Amniotic stem cell (primary cell): ENCODE results near the gene IGLON5.

Experiments used
- DNase-seq: peaks from one replicate; lab custom pipeline; 2025; lab: John Stamatoyannopoulos, UW

IGLON5 gene

GRCh38 chr19:51311351-51312257 lies at the start of gene IGLON5:
TSS of gene IGLON5 (plus strand) at chr19:51311644. CDS start at chr19:51311848, 204 bp downstream.
- no peak for DNase-seq

GRCh38 chr19:51263808-51264207 lies 47.6 kb upstream of the IGLON5 start:
- no peak for DNase-seq

- no peak for DNase-seq
Measured at GRCh38 chr19:51271067-51271466, 40.4 kb upstream of the IGLON5 start.

GRCh38 chr19:51272183-51272810 lies 39.1 kb upstream of the IGLON5 start:
- DNase-seq, result no peak

GRCh38 chr19:51274049-51274770 lies 37.2 kb upstream of the IGLON5 start:
- no peak for DNase-seq

- DNase-seq, result no peak
Measured at GRCh38 chr19:51277112-51277511, 34.3 kb upstream of the IGLON5 start.

GRCh38 chr19:51282335-51282734 lies 29.1 kb upstream of the IGLON5 start:
- DNase-seq, result no peak

- DNase-seq, result no peak
Measured at GRCh38 chr19:51285682-51286081, 25.8 kb upstream of the IGLON5 start.

- no peak for DNase-seq
Measured at GRCh38 chr19:51289635-51290034, 21.8 kb upstream of the IGLON5 start.

- DNase-seq, result no peak
Measured at GRCh38 chr19:51292971-51293370, 18.5 kb upstream of the IGLON5 start.

- no peak for DNase-seq
Measured at GRCh38 chr19:51293571-51294210, 17.8 kb upstream of the IGLON5 start.

- DNase-seq, result no peak
Measured at GRCh38 chr19:51294211-51294976, 17.1 kb upstream of the IGLON5 start.

GRCh38 chr19:51294977-51295375 lies 16.5 kb upstream of the IGLON5 start:
- no peak for DNase-seq

GRCh38 chr19:51295382-51296126 lies 15.9 kb upstream of the IGLON5 start:
- no peak for DNase-seq

- no peak for DNase-seq
Measured at GRCh38 chr19:51296336-51297093, 14.9 kb upstream of the IGLON5 start.

- no peak for DNase-seq
Measured at GRCh38 chr19:51297406-51297805, 14.0 kb upstream of the IGLON5 start.

GRCh38 chr19:51301266-51301665 lies 10.2 kb upstream of the IGLON5 start:
- DNase-seq, result no peak

GRCh38 chr19:51305479-51305878 lies 6.0 kb upstream of the IGLON5 start:
- no peak for DNase-seq

- DNase-seq, result no peak
Measured at GRCh38 chr19:51316688-51317087, 5.2 kb downstream of the IGLON5 start.

GRCh38 chr19:51317376-51317775 lies 5.9 kb downstream of the IGLON5 start:
- no peak for DNase-seq
